A549 (cell line): ENCODE results near the gene MSI2.

ENCODE experiments used
- CBX2 ChIP-seq: fragments of 200-600 bp; sonication (generic); IDR thresholded peaks from 2 replicates; pipeline ENCODE4 v1.6.1; 2016; ENCODE audit warnings: low read depth, mild to moderate bottlenecking, borderline replicate concordance
- CBX8 ChIP-seq: fragments of 200-600 bp; sonication (generic); IDR thresholded peaks from 2 replicates; pipeline ENCODE4 v1.6.1; 2016
- CEBPB ChIP-seq, 2 experiments: fragments of >200 bp in 1 of 2; sonication (Bioruptor Twin) in 1 of 2; formaldehyde crosslinking in 1 of 2; IDR thresholded peaks; 2 replicates each; pipeline ENCODE4 v1.6.1; 2012 to 2016
- EP300 ChIP-seq, 2 experiments: fragments of >200 bp; sonication (Bioruptor Twin); formaldehyde crosslinking; IDR thresholded peaks; 2 replicates in 1 of 2; 3 replicates in 1 of 2; pipeline ENCODE4 v1.6.1; 2016 to 2017
- ESRRA ChIP-seq: fragments of 150-350 bp; IDR thresholded peaks from 2 replicates; pipeline ENCODE4 v1.6.1; 2014; ENCODE audit warnings: mild to moderate bottlenecking, low read length, borderline replicate concordance
- MAX ChIP-seq: IDR thresholded peaks from 2 replicates; pipeline ENCODE4 v1.6.1; 2012
- PBX3 ChIP-seq: IDR thresholded peaks from 2 replicates; pipeline ENCODE4 v1.6.1; 2012
- PHF8 ChIP-seq: fragments of 200-600 bp; sonication (generic); IDR thresholded peaks from 2 replicates; pipeline ENCODE4 v1.6.1; 2016; ENCODE audit warnings: low read depth, mild to moderate bottlenecking, antibody characterized with exemption, moderate library complexity, borderline replicate concordance
- POLR2A ChIP-seq: IDR thresholded peaks from 2 replicates; pipeline ENCODE4 v1.6.1; 2012; ENCODE audit warnings: mild to moderate bottlenecking, low read length
- RNF2 ChIP-seq: fragments of 200-600 bp; sonication (generic); IDR thresholded peaks from 2 replicates; pipeline ENCODE4 v1.6.1; 2016; ENCODE audit warnings: low read depth, mild to moderate bottlenecking, antibody characterized with exemption, moderate library complexity, borderline replicate concordance
- TF ChIP-seq, protein P1 (sequence below): fragments of >200 bp; sonication (Bioruptor Twin); formaldehyde crosslinking; IDR thresholded peaks from 3 replicates; pipeline ENCODE4 v1.5.1; 2016
- TF ChIP-seq, protein P2 (sequence below): fragments of 450-650 bp; IDR thresholded peaks from 2 replicates; pipeline ENCODE4 v1.6.1; 2014; ENCODE audit warnings: antibody characterized with exemption

DNA sequence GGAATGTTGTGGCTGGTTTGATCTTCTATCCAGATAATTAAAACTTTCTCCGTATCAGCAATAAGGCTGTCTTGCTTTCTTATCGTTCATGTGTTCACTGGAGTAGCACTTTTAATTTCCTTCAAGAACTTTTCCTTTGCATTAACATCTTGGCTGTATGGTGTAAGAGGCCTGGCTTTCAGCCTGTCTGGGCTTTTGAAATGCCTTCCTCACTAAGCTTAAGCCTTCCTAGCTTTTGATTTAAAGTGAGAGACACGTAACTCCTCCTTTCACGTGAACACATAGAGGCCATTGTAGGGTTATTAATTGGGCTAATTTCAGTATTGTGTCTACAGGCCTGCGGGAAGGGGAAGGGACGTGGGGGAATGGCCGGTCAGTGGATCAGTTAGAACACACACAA is 42.9 kb downstream of the MSI2 start:
- TF ChIP-seq, protein P1, sequence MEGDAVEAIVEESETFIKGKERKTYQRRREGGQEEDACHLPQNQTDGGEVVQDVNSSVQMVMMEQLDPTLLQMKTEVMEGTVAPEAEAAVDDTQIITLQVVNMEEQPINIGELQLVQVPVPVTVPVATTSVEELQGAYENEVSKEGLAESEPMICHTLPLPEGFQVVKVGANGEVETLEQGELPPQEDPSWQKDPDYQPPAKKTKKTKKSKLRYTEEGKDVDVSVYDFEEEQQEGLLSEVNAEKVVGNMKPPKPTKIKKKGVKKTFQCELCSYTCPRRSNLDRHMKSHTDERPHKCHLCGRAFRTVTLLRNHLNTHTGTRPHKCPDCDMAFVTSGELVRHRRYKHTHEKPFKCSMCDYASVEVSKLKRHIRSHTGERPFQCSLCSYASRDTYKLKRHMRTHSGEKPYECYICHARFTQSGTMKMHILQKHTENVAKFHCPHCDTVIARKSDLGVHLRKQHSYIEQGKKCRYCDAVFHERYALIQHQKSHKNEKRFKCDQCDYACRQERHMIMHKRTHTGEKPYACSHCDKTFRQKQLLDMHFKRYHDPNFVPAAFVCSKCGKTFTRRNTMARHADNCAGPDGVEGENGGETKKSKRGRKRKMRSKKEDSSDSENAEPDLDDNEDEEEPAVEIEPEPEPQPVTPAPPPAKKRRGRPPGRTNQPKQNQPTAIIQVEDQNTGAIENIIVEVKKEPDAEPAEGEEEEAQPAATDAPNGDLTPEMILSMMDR, result no peak
- TF ChIP-seq MAX, result no peak
- TF ChIP-seq ESRRA, result no peak
- TF ChIP-seq CEBPB (IDR thresholded peaks at IDR 0.05), result no peak
- TF ChIP-seq, protein P2, sequence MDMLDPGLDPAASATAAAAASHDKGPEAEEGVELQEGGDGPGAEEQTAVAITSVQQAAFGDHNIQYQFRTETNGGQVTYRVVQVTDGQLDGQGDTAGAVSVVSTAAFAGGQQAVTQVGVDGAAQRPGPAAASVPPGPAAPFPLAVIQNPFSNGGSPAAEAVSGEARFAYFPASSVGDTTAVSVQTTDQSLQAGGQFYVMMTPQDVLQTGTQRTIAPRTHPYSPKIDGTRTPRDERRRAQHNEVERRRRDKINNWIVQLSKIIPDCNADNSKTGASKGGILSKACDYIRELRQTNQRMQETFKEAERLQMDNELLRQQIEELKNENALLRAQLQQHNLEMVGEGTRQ, result no peak
- no peak for TF ChIP-seq EP300 (IDR thresholded peaks at IDR 0.05)
- TF ChIP-seq POLR2A, result no peak
- no peak for TF ChIP-seq CBX8
- TF ChIP-seq PBX3, result no peak
- TF ChIP-seq PHF8, result no peak
- TF ChIP-seq RNF2, result no peak
- TF ChIP-seq CBX2, result no peak
